ES-I3 (cell line): ENCODE results near the gene GBX1.

ENCODE experiments used
- H3K36me3 ChIP-seq: 2 replicates; pipeline ENCODE4 v1.6.1; 2013; ENCODE audit warnings: mild to moderate bottlenecking, low read length, control low read depth, moderate library complexity; ENCODE audit not compliant: insufficient read depth
- H3K4me1 ChIP-seq: 2 replicates; pipeline ENCODE4 v1.6.1; 2013; ENCODE audit warnings: mild to moderate bottlenecking, control low read depth, low read length; ENCODE audit not compliant: insufficient read depth
- H3K9ac ChIP-seq: 2 replicates; pipeline ENCODE4 v1.6.1; 2013; ENCODE audit warnings: low read depth, mild to moderate bottlenecking, low read length, moderate library complexity
- H3K9me3 ChIP-seq: 2 replicates; pipeline ENCODE4 v1.6.1; 2013; ENCODE audit warnings: mild to moderate bottlenecking, low read length, moderate library complexity; ENCODE audit not compliant: control insufficient read depth, insufficient read depth

The GBX1 gene

DNA sequence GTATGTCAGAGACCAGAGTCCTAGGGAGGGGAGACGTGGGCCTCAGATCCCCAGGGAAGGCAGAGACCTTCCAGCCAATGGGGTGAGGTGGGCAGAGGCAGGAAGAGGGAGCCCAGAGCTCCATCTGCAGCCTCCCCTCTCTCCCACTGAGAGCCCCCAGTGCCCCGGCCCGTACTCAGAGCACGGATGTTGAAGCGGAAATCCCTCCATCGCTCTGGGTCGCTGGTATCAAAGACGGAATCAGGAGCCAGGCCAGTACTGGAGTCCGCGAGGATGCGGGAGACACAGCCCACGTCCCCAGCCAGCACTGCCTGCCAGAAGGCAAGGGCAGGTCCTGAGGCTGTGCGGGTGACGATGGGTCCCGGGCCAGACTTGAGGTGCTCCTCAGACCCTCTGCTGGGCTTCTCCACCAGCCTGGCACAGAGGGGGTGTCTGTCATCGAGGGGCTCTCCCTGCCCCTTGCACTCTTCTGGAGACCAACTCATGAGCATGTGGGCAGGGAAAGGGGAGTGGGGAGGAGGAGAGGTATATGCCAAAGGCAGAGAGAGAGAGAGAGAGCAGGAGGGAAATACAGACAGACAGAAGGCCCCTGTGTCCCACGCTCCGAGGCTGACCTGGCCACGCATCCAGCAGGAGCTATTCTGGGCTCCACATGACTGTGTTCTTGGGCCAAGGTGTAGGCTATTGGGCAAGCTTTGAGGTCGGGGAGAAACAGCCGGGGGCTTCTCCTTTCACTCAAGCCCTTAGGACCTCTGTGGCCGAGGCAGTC, 19.3 kb upstream of the GBX1 start, which contains the start of gene ASB10:
ASB10 (minus strand) TSS at position 611 of the 769 bp plus-strand sequence; CDS start at position 491, 120 bp downstream.
- Histone ChIP-seq H3K9me3 (peaks cover 3% of the 10 kb centered on the region; the same call in 1 of the 2 replicates), H3K9ac (no peak within 1 kb of the TSS), H3K36me3 (no peaks in the 10 kb centered on the region), H3K4me1 (no peaks in the 10 kb centered on the region)

DNA sequence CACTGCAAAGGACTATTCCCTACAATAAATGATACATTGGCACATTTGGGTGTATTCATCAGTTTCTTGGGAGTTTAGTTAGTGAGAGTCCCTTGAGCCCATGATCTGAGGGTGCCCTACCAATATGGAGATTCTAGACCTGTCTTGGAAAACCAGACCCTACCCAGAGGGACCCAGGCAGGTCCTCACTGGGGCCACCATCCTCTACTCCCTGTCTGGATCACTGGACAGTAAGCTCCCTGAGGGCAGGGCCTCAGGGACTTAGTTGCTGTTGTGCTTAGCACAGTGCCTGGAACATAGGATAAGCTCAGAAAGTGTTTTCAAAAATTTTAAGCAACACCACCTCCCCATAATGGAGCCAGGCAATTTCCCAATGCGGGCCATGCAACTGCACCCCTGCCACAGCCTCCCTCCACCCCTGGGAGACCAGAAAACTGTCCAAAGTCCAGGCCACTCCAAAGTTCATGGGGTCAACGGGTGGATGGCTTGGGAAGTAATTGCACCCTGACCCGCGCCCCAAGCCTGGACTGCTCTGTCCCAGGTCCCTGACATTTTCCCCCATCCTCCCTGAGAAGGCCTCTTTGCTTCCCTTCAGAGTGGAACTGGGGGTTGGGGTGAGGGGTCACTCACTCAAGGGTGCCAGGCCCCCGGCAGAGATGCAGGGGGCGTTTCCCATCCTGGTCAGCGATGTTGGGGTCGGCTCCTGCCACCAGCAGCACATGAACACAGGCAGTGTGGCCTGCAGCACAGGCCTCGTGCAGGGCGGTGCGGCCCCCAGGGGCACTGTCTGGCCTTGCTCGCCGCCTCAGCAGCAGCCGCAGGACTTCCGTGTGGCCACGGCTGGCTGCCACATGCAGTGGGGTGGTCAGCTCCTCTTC, 18.5 kb upstream of the GBX1 start:
- H3K4me1 ChIP-seq: no peaks in the 10 kb centered on the region
- H3K9ac ChIP-seq: no peak overlapping the region
- peaks cover 3% of the 10 kb centered on the region; the same call in 1 of the 2 replicates for H3K9me3 ChIP-seq
- H3K36me3 ChIP-seq: no peaks in the 10 kb centered on the region

DNA sequence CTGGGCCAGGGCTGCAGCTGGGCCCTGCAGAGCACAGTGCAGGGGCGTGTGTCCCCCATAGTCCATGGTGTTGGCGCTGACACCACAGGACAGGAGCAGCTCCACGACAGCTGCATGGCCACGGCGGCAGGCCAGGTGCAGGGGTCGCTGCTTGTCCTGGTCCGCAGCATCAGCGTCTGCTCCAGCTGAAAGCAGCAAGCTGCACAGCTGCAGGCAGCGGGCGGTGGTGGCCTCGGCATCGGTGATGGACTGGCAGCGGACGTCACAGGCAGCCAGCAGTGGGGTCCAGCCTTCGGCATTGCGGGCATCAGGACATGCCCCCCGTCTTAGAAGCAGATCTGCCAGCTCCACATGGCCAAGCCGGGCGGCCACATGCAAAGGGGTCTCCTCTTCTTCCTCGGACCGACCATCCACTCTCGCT, 13.5 kb upstream of the GBX1 start:
- H3K9me3 ChIP-seq: peaks cover 3% of the 10 kb centered on the region; the same call in 1 of the 2 replicates
- no peak overlapping the region for H3K9ac ChIP-seq
- no peaks in the 10 kb centered on the region for H3K36me3 ChIP-seq
- no peaks in the 10 kb centered on the region for H3K4me1 ChIP-seq

DNA sequence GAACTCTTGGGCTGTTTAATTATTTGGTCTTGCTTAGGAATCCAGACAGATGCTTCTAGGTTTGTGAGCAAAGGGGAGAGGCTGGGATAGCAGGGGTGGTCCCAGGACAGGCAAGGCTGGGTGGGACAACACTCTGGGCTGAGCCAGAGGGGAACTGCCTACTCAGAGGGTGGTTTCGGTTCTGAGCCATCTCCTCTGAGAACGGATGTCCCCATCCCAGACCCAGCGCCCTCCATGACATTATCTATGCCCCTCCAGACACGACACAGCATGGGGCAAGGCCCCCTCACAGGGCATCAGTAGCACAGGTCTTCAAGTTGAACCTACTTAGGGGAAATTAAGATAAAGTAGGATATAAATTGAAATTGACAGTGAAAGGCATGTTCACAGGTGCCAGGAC, 12.5 kb upstream of the GBX1 start:
- H3K36me3 ChIP-seq: no peaks in the 10 kb centered on the region
- no peak overlapping the region for H3K9ac ChIP-seq
- H3K4me1 ChIP-seq: no peaks in the 10 kb centered on the region
- no peaks in the 10 kb centered on the region for H3K9me3 ChIP-seq

DNA sequence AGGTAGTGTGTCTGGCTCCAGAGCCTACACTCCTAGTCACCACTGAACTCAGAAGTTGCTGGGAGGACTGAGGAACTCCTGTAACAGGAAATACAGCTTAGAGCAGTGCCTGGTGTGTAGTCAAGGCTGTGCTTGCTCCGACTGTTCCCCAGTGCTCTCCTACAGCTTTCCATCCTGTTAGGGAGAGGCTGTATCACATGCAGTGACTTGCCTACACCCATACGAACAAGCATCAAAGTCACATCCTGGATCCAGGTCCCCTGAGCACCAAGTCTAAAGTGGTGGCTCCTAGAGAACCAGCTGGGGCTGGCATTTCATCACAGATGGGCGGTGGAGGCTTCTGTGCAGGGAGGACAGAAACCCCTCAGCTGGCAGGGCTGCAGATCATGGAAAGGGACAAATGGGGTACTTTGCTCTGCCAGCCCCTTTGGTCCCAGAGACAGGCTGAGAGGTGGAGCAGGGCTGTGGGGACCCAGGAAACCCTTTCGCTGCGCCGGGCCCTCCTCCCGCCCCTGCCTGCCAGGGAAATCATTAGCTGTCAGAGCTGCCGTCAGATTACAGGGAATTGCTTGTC, 11.9 kb upstream of the GBX1 start:
- Histone ChIP-seq H3K4me1 (no peaks in the 10 kb centered on the region), H3K36me3 (no peaks in the 10 kb centered on the region), H3K9ac (no peak overlapping the region), H3K9me3 (no peaks in the 10 kb centered on the region)

DNA sequence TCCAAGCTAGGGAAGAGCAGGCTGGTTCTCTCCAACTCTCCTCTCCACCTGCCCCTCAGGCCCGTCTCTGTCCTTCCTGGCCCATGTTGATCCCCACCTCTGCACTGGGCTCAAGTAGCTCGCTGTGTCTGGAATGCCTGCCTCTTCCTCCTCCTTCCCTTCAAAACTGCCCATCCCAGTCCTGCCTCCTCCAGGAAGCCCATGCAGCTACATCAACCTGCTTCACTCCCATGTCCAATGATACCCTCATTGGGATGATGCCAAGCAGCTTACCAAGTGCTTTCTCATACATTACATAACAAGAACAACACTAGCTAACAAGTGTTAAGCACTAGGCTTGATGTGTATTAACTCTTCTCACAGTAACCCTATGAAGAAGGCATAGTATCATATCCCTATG, 11.3 kb upstream of the GBX1 start:
- H3K9me3 ChIP-seq: no peaks in the 10 kb centered on the region
- no peaks in the 10 kb centered on the region for H3K4me1 ChIP-seq
- H3K36me3 ChIP-seq: no peaks in the 10 kb centered on the region
- no peak overlapping the region for H3K9ac ChIP-seq

DNA sequence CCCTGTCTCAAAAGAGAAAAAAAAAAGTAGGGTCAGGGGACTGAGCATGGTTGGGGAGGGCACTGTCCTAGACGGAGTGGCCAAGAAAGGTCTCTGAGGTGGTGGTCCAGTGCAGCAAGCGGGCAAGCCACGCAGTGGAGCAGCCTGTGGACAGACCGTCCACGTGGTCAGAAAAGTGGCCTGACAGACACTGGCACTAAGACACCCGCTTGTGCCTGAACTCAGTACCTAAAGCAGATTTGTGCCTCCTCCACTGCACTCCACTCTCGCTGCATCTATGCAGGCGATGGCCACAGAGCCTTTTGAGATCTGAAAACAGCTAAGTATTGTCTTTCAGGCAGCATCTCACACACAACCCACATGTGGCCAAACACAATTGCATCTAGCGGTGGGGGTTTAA, 10.7 kb upstream of the GBX1 start:
- H3K4me1 ChIP-seq: no peaks in the 10 kb centered on the region
- no peaks in the 10 kb centered on the region for H3K36me3 ChIP-seq
- no peak overlapping the region for H3K9ac ChIP-seq
- H3K9me3 ChIP-seq: no peaks in the 10 kb centered on the region; the same call in 1 of the 2 replicates

DNA sequence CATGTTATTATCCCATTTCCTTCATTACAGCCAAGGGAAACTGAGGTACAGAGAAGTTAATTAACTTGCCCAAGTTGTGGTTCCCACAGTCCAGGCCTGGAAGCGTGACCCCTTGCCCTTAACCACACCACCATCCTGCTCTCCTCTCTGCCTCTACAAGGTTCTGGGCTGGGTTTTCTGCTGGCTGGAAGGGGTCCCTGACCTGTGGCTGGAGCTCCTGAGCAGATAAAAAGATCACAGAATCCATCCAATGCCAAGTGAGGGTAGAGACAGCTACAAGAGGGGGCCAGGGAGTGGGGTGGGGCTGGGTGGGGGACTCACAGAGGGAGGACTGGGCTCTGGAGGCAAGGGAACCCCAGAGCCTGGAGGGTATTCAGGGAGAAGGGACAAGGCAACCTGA, 9.8 kb upstream of the GBX1 start:
- H3K4me1 ChIP-seq: no peaks in the 10 kb centered on the region
- no peak overlapping the region for H3K9ac ChIP-seq
- no peaks in the 10 kb centered on the region; the same call in 1 of the 2 replicates for H3K9me3 ChIP-seq
- no peaks in the 10 kb centered on the region for H3K36me3 ChIP-seq

DNA sequence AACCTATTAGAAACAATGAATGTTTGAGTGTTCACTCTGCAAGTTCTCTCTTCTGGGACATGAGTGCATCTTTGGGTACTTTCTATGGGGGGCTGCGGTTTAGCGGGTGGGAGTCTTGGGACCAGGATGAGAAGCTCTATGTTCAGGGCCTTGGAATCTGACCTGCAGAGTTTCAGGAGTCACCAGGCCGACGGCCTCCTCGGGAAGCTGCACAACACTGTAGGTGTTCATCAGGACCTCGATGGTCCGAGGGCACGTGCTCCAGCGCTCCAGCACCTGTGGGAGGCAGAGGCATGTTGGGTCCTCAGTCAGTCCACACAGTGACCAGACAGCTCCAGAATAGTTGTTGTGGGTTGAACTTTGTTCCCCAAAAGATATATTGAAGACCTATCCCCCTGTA, 8.9 kb upstream of the GBX1 start:
- H3K9ac ChIP-seq: no peak overlapping the region
- H3K4me1 ChIP-seq: no peaks in the 10 kb centered on the region
- no peaks in the 10 kb centered on the region; the same call in 1 of the 2 replicates for H3K9me3 ChIP-seq
- H3K36me3 ChIP-seq: no peaks in the 10 kb centered on the region

DNA sequence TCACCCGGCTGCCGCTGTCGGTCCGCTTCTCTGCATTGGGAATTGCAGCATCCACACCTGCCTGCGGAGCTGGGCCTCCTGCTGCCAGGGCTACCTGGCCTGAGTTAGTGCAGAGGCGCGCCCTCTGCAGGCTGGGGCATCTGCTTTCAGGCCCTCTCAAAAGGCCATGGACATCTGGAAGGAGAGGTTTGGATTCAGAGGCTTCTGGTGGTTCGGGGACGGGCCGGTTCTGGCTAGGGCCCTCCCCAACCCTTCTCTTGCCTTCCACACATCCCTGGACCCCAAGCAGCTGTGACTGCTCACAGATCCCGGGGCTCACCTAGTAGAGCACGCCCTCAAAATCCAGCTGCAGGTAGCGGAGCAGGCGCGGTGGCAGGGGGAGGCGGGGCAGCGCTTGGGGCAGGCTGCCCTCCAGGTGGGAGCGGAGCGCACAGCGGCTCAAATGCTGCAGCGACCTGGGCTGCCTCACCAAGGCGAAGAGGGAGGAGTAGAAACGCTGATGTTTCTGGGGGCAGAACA, 8.4 kb upstream of the GBX1 start:
- Histone ChIP-seq H3K9ac (no peak overlapping the region), H3K9me3 (no peaks in the 10 kb centered on the region; the same call in 1 of the 2 replicates), H3K36me3 (no peaks in the 10 kb centered on the region), H3K4me1 (no peaks in the 10 kb centered on the region)

DNA sequence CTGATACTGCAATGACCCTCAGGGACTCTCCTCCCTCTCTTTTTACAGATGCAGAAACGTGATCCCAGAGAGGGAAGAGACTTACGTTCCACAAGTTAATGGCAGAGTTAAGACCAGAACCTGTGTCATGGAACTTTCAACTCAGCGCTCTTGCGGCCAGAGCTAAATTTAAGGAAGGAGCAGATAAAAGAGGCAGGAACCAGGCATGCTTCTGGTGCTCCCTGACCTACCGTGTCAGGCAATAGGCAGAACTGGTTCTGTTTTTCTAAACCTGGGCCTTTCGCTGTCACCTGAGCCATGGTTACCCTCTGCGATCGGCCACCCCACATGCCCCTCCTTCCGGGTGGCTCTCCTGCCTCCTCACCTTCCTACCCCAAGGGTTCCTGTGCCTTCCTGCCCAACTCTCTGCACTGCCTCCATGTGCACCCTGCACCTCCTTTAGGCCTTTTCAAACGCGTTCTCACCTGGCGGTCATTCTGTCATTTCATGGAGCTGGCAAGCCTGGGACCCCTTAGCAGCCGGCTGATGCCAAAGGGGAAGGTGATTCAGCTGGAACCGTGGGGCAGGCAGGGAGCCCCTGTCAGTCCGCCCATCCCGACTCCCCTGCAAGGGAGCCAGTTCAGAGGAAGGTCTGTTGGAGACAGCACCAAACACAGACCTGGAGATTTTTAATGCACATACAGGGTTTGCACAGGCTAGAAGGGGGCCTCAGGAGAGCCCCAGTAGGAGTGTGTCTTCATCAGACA, 7.7 kb upstream of the GBX1 start:
- no peaks in the 10 kb centered on the region for H3K36me3 ChIP-seq
- H3K4me1 ChIP-seq: no peaks in the 10 kb centered on the region
- H3K9me3 ChIP-seq: no peaks in the 10 kb centered on the region; the same call in 1 of the 2 replicates
- no peak overlapping the region for H3K9ac ChIP-seq

DNA sequence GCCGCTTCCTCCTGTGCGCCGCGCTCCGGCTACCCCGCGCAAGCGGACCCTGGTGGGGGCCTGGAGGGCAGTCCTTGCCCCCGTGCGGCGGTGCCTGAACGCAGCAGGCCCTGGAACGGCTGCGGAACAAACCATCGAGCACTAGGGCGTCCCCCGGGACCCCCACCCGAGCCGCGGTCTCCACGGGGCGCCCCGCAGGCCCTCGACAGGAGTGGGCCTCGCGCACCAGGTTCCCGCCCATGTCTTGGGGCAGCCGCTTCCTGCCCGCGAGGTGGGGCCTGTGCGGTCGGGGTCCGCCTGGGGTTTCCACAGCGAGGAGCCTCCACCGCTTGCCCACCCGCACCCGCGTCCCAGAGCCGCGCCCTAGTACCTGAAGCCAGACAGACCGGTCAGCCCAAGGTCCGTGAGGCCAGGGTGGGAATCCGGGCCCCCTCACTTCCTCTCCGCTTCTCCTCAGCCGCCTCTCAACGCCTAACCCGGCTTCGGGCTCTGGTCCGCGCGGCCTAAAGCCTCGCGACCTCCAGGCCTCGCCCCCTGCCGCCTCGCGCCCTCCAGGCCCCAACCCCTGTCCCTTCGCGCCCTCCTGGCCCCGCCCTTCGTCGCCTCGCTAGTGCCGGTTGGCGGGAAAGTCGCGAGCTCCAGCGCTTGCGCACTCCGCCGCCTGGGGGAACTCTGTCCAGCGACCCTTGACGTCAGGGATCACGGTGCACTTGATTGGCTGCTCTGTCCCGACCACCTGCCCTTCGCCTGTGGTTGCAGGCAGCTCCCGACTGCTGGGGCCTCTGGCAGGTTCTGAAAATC, 7.0 kb upstream of the GBX1 start:
- no peaks in the 10 kb centered on the region; the same call in 1 of the 2 replicates for H3K9me3 ChIP-seq
- H3K4me1 ChIP-seq: no peaks in the 10 kb centered on the region
- H3K9ac ChIP-seq: no peak overlapping the region
- H3K36me3 ChIP-seq: no peaks in the 10 kb centered on the region
